K562 (cell line): ENCODE data around the gene C2. TPM values are rescaled to one million over a fixed set of nuclear protein-coding genes. Genes with fewer than 3 reads are reported as not detected.

Experiments
- ARNT ChIP-seq, 2 experiments: fragments of 450-650 bp; IDR thresholded peaks; 2 replicates each; pipeline ENCODE4 v1.6.1; 2016; ENCODE audit warnings: mild to moderate bottlenecking in 1 of 2
- EHMT2 ChIP-seq: fragments of 450-650 bp; IDR thresholded peaks from 2 replicates; pipeline ENCODE4 v1.6.1; 2018; ENCODE audit warnings: antibody characterized with exemption
- ERF ChIP-seq: fragments of 450-650 bp; formaldehyde crosslinking; IDR thresholded peaks from 2 replicates; pipeline ENCODE4 v1.4.0; 2020; ENCODE audit warnings: mild to moderate bottlenecking, mixed read lengths
- GATA2 ChIP-seq: sonication (generic); formaldehyde crosslinking; IDR thresholded peaks from 2 replicates; pipeline ENCODE4 v1.4.0; 2020; ENCODE audit warnings: mild to moderate bottlenecking, missing genetic modification reagents
- HNRNPLL ChIP-seq: fragments of 200-400 bp; formaldehyde crosslinking; IDR thresholded peaks from 2 replicates; pipeline ENCODE4 v1.6.1; 2017; ENCODE audit warnings: low read length, low read depth, mild to moderate bottlenecking; ENCODE audit not compliant: poor library complexity, severe bottlenecking
- KAT2B ChIP-seq: IDR thresholded peaks from one replicate; pipeline ENCODE4 v1.6.1; 2012; ENCODE audit warnings: low read depth, mild to moderate bottlenecking, control low read depth, inconsistent platforms, low read length, moderate library complexity
- KAT7 ChIP-seq: sonication (generic); formaldehyde crosslinking; IDR thresholded peaks from 2 replicates; pipeline ENCODE4 v1.8.0; 2022; ENCODE audit warnings: missing genetic modification reagents, mild to moderate bottlenecking, borderline replicate concordance
- KLF6 ChIP-seq: fragments of 250-450 bp; sonication (Bioruptor Pico); IDR thresholded peaks from 2 replicates; pipeline ENCODE4 v1.4.0; 2020; ENCODE audit warnings: mild to moderate bottlenecking, moderate library complexity, borderline replicate concordance
- RNF2 ChIP-seq: sonication (generic); IDR thresholded peaks from 2 replicates; pipeline ENCODE4 v1.6.1; 2016
- ZFP36 ChIP-seq: fragments of 150-350 bp; IDR thresholded peaks from 2 replicates; pipeline ENCODE4 v1.6.1; 2018; ENCODE audit warnings: low read length, low read depth; ENCODE audit not compliant: partially characterized antibody
- ZNF561 ChIP-seq: fragments of 450-650 bp; formaldehyde crosslinking; conservative IDR thresholded peaks from 2 replicates; pipeline ENCODE4 v1.4.0; 2020; ENCODE audit warnings: mild to moderate bottlenecking, moderate library complexity
- polyA plus RNA-seq, 8 experiments: library from polyadenylated mRNA; depleted of rRNA in 4 of 8; stranded (reverse) in 5 of 8; unstranded in 3 of 8; fragments of >200 nt; fragmentation: Nextera tagmentation in 2 of 8; fragmentation: Illumina TruSeq in 1 of 8; extraction: Ambion mirVana in 2 of 8; extraction: Trizol in 1 of 8; gene quantifications; 2 replicates each; pipeline versions ENCODE4 v1.2.1 to v1.2.3, GENCODE V29; 2011 to 2014; ENCODE audit warnings: inconsistent platforms in 1 of 8, missing spikeins in 1 of 8
- total RNA-seq, 7 experiments: library from RNA; depleted of rRNA in 6 of 7; stranded (reverse); fragments of >200 nt in 6 of 7; fragmentation: Illumina TruSeq in 2 of 7; extraction: Trizol in 2 of 7; gene quantifications; 2 replicates each; pipeline versions ENCODE4 v1.2.1 to v1.2.3, GENCODE V29; 2011 to 2021; ENCODE audit warnings: low replicate concordance in 1 of 7
- TF ChIP-seq, protein P1 (sequence below): sonication (generic); formaldehyde crosslinking; IDR thresholded peaks from 2 replicates; pipeline ENCODE4 v1.8.0; 2023; ENCODE audit warnings: mild to moderate bottlenecking, missing genetic modification reagents
- TF ChIP-seq, protein P2 (sequence below), 2 experiments: fragments of 450-650 bp; formaldehyde crosslinking in 1 of 2; IDR thresholded peaks; 2 replicates each; pipeline versions ENCODE4 v1.4.0 to v1.6.1; 2014 to 2020; ENCODE audit warnings: mild to moderate bottlenecking in 2 of 2, borderline replicate concordance in 1 of 2, low read depth in 1 of 2
- TF ChIP-seq, protein P3 (sequence below), 3 experiments: IDR thresholded peaks in 2 of 3; conservative IDR thresholded peaks in 1 of 3; 2 replicates each; pipeline ENCODE4 v1.5.1; 2011 to 2012; ENCODE audit warnings: low read length in 3 of 3, mild to moderate bottlenecking in 3 of 3, control low read depth in 2 of 3, improper control_type of control experiment in 1 of 3, inconsistent platforms in 1 of 3, low read depth in 1 of 3, mixed read lengths in 1 of 3, moderate library complexity in 1 of 3; ENCODE audit not compliant: insufficient read depth in 2 of 3

The C2 gene
- total and polyA plus RNA-seq, 9 of the 15 experiments (the other 6 are each of a cell fraction or from before 2014, with no cell fraction given), result 0.05 to 1.1 (median 0.39) TPM; not detected in 1

DNA sequence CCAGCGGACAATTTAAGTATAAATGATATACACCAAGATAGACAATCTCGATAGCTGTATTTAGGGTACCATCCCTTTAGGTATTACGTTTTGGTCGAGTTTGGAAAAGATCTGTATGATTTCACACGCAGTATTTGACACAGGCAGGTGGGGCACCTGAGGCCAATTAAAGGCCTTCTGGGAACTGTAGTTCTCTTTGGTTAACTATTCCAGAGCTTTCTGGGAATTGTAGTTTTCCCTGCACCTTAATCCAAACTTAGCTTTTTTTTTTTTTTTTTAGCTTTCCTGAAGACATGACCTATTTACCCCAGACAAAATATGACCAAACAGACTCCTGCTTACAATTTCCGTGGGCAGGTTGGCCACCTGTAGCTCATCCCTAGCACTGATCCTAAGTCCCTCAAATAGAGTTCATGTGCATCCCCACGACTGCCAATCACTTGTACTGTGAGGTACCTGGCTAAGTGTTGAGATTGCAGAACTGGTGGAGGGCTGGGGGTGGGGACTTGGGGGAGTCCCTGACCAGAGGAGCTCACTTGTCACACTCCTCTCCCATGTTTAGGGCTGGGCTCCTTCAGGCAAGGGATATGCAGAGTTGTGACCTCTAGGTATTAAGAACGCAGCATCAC lies 29.0 kb upstream of the C2 start (continued):
- TF ChIP-seq, protein P1, sequence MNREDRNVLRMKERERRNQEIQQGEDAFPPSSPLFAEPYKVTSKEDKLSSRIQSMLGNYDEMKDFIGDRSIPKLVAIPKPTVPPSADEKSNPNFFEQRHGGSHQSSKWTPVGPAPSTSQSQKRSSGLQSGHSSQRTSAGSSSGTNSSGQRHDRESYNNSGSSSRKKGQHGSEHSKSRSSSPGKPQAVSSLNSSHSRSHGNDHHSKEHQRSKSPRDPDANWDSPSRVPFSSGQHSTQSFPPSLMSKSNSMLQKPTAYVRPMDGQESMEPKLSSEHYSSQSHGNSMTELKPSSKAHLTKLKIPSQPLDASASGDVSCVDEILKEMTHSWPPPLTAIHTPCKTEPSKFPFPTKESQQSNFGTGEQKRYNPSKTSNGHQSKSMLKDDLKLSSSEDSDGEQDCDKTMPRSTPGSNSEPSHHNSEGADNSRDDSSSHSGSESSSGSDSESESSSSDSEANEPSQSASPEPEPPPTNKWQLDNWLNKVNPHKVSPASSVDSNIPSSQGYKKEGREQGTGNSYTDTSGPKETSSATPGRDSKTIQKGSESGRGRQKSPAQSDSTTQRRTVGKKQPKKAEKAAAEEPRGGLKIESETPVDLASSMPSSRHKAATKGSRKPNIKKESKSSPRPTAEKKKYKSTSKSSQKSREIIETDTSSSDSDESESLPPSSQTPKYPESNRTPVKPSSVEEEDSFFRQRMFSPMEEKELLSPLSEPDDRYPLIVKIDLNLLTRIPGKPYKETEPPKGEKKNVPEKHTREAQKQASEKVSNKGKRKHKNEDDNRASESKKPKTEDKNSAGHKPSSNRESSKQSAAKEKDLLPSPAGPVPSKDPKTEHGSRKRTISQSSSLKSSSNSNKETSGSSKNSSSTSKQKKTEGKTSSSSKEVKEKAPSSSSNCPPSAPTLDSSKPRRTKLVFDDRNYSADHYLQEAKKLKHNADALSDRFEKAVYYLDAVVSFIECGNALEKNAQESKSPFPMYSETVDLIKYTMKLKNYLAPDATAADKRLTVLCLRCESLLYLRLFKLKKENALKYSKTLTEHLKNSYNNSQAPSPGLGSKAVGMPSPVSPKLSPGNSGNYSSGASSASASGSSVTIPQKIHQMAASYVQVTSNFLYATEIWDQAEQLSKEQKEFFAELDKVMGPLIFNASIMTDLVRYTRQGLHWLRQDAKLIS (CRISPR knock-in tag), result no peak
- TF ChIP-seq, protein P2, sequence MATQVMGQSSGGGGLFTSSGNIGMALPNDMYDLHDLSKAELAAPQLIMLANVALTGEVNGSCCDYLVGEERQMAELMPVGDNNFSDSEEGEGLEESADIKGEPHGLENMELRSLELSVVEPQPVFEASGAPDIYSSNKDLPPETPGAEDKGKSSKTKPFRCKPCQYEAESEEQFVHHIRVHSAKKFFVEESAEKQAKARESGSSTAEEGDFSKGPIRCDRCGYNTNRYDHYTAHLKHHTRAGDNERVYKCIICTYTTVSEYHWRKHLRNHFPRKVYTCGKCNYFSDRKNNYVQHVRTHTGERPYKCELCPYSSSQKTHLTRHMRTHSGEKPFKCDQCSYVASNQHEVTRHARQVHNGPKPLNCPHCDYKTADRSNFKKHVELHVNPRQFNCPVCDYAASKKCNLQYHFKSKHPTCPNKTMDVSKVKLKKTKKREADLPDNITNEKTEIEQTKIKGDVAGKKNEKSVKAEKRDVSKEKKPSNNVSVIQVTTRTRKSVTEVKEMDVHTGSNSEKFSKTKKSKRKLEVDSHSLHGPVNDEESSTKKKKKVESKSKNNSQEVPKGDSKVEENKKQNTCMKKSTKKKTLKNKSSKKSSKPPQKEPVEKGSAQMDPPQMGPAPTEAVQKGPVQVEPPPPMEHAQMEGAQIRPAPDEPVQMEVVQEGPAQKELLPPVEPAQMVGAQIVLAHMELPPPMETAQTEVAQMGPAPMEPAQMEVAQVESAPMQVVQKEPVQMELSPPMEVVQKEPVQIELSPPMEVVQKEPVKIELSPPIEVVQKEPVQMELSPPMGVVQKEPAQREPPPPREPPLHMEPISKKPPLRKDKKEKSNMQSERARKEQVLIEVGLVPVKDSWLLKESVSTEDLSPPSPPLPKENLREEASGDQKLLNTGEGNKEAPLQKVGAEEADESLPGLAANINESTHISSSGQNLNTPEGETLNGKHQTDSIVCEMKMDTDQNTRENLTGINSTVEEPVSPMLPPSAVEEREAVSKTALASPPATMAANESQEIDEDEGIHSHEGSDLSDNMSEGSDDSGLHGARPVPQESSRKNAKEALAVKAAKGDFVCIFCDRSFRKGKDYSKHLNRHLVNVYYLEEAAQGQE (IDR thresholded peaks at IDR 0.05; ENCODE audit: borderline replicate concordance), result no peak
- TF ChIP-seq, protein P2 (CRISPR knock-in tag; IDR thresholded peaks at IDR 0.05; ENCODE audit: low read depth), result no peak
- no peak for TF ChIP-seq GATA2 (CRISPR knock-in tag)
- TF ChIP-seq EHMT2, result no peak
- no peak for TF ChIP-seq ZNF561
- no peak for TF ChIP-seq ERF (CRISPR knock-in tag)
- no peak for TF ChIP-seq KAT2B
- TF ChIP-seq HNRNPLL, result no peak
- no peak for TF ChIP-seq RNF2
- TF ChIP-seq ARNT (IDR thresholded peaks at IDR 0.05), result peak in 1 of 2 experiments; percentile 23; a peak in 1 of 4 replicates
- no peak for TF ChIP-seq ZFP36
- TF ChIP-seq, protein P3, sequence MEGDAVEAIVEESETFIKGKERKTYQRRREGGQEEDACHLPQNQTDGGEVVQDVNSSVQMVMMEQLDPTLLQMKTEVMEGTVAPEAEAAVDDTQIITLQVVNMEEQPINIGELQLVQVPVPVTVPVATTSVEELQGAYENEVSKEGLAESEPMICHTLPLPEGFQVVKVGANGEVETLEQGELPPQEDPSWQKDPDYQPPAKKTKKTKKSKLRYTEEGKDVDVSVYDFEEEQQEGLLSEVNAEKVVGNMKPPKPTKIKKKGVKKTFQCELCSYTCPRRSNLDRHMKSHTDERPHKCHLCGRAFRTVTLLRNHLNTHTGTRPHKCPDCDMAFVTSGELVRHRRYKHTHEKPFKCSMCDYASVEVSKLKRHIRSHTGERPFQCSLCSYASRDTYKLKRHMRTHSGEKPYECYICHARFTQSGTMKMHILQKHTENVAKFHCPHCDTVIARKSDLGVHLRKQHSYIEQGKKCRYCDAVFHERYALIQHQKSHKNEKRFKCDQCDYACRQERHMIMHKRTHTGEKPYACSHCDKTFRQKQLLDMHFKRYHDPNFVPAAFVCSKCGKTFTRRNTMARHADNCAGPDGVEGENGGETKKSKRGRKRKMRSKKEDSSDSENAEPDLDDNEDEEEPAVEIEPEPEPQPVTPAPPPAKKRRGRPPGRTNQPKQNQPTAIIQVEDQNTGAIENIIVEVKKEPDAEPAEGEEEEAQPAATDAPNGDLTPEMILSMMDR (IDR thresholded peaks at IDR 0.05 in 2 of 3, conservative IDR thresholded peaks at IDR 0.05 in 1 of 3; ENCODE audit: insufficient read depth in 2 of 3, low read depth in 1 of 3, low read length in 3 of 3), result peak in 1 of 3 experiments; percentile 35; a peak in 2 of 6 replicates
- no peak for TF ChIP-seq KLF6 (CRISPR knock-in tag)
- peak; percentile 44; the same call in 1 of the 2 replicates for TF ChIP-seq KAT7 (CRISPR knock-in tag)
